Neural progenitor cell (in vitro differentiated cells): ENCODE data around the gene DNAJC8.

Experiments used
- EZH2 ChIP-seq: fragments of 200-600 bp; sonication (generic); IDR thresholded peaks from 2 replicates; pipeline ENCODE4 v1.6.1; 2017; ENCODE audit warnings: antibody characterized with exemption, mild to moderate bottlenecking, moderate library complexity
- EZH2phosphoT487 ChIP-seq: fragments of 200-600 bp; sonication (generic); IDR thresholded peaks from 2 replicates; pipeline ENCODE4 v1.6.1; 2017; ENCODE audit warnings: antibody characterized with exemption
- TF ChIP-seq, protein P1 (sequence below): fragments of 200-600 bp; sonication (generic); IDR thresholded peaks from 2 replicates; pipeline ENCODE4 v1.5.1; 2017; ENCODE audit warnings: antibody characterized with exemption, mild to moderate bottlenecking

DNA sequence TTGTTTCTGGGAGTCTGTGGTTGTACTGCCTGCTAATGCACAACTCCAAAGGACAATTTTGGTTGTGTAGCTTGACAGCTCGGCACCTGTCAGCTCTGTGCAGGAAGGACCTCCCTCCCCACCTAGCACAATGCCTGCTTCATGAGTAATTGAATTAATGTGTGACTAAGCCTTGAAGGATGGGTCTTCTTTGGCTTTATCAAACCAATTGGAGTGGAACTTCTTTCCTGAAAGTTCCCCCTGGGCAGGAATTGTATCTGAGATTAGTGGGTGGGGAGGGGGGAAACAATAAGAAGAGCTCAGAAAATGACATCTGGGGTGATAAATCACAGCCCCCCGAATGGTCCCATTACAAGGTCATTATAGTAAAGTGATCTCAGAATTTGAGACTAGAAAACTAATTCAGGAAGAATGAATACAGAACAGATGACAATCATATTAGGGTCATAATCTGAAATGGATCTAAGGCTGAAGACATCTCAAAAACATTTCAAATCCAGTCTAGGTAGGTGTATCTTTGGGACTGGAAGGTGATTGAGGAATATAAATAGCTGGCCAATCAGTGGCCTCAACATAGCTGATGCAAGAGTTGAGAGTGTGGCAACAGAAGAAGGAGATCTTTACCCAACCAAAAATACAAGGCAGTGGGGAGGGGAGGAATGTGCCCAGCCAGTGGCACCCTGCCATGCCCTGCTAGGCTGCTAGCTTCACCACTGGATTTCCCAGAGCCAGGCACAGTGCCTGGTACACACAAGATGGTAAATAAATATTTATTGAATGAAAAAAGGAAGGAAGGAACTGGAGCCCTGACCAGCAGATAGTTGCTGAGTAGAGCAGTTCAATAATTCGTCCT is 16.4 kb upstream of the DNAJC8 start:
- TF ChIP-seq EZH2 (no peak), EZH2phosphoT487 (no peak)
- TF ChIP-seq, protein P1, sequence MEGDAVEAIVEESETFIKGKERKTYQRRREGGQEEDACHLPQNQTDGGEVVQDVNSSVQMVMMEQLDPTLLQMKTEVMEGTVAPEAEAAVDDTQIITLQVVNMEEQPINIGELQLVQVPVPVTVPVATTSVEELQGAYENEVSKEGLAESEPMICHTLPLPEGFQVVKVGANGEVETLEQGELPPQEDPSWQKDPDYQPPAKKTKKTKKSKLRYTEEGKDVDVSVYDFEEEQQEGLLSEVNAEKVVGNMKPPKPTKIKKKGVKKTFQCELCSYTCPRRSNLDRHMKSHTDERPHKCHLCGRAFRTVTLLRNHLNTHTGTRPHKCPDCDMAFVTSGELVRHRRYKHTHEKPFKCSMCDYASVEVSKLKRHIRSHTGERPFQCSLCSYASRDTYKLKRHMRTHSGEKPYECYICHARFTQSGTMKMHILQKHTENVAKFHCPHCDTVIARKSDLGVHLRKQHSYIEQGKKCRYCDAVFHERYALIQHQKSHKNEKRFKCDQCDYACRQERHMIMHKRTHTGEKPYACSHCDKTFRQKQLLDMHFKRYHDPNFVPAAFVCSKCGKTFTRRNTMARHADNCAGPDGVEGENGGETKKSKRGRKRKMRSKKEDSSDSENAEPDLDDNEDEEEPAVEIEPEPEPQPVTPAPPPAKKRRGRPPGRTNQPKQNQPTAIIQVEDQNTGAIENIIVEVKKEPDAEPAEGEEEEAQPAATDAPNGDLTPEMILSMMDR: no peak
